Umbilical cord (tissue), 2 donors: ENCODE results near the gene MYBPC3. TPM values are rescaled to one million over a fixed set of nuclear protein-coding genes. Genes with fewer than 3 reads are reported as not detected.

Source experiments
- DNase-seq: peaks from one replicate; pipeline ENCODE4 v3.0.0-alpha.2; 2015; ENCODE audit warnings: low spot score
- total RNA-seq: library from RNA; depleted of rRNA; stranded (reverse); fragments of >200 nt; gene quantifications from one replicate; pipeline ENCODE4 v1.2.3, GENCODE V29; 2014; ENCODE audit warnings: low replicate concordance; ENCODE audit not compliant: insufficient read depth

The MYBPC3 gene
- total RNA-seq: 1.2 TPM

DNA sequence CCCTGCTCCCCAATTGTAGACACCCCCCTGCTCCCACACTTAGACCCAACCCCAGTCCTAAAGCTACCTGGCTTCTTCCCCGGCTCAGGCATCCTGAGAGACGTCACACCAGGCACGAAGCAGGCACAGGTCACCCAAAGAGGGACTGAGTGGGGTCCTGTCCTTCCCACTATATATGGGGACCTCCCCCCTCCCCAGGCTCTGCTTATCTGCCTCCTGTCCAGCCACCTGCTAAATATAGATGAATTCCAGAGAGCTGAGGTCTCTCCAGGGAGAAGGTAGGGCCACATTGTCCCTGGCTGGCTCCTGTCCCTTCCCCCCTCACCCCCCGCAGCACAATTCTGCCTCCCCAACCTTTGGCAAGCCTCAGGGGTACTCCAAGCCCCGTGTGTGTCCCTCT, at the start of gene MYBPC3:
Gene MYBPC3 (minus strand): TSS at position 147 of the 400 bp plus-strand sequence. CDS start 55 bp downstream, at position 92.
- DNase-seq: no peak

DNA sequence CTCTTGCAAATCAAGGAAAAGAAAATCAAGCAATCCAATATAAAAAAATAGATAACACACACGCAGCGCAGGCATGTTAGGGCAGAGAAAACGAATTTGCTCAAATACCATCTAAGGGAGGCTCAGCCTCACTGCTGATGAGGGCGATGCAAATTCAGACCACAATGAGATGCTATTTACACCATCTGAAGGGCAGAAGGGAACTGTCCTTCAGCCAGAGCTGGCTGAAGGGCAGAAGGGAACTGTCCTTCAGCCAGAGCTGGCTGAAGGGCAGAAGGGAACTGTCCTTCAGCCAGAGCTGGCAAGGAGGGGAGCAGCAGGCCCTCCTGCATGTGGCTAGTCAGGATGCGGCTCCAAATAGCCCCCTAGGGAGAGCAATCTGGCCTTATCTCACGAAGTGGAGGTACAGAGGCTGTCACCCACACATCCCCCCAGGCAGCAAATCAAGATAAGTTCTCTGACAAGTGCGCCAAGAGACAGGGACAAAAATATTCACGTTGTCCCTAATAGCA, 48.3 kb upstream of the MYBPC3 start:
- DNase-seq: peak; percentile 47

DNA sequence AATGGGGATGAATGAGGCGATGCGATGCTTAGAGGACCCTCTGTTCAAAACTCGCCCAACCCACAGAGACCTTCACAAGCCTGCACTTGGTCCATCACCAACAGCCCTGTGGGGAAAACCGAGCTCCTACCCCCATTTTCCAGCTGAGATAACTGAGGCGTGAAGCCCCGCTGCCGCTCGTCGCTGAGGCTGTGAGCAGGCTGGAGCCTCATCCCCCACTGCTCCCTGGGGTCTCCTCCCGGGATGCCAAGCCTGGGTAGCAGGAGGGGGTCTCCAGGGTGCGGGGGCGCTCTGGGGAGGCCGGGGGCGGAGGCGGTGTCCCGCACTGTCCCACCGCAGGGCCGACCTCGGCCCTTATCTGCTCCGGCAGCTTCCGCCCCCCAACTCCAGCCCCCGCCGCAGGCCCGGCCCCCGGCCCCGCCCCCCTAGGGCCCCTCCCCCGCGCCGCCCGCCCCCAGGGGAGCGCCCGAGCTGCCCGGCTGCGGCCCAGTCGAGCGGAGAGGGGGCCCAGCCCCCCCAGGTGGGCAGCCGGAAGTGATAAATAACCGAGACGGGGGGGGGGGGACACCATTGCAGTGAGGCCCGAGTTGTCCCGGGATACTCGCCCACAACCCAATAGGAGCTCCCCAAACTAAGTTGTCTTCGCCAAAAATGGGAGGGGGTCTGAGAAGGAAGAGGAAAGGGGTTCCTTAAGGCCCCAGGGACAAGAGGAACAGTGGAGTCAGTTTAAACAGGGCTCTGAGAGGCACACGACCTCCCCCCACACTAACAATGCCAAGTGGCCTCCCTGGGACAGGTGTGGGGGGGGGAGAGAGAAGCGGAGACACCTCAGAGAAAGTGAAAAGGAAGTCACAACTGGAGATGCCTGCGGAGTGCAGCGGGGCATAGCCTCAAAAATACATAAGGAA, 47.6 kb upstream of the MYBPC3 start:
- peak; percentile 39 for DNase-seq

DNA sequence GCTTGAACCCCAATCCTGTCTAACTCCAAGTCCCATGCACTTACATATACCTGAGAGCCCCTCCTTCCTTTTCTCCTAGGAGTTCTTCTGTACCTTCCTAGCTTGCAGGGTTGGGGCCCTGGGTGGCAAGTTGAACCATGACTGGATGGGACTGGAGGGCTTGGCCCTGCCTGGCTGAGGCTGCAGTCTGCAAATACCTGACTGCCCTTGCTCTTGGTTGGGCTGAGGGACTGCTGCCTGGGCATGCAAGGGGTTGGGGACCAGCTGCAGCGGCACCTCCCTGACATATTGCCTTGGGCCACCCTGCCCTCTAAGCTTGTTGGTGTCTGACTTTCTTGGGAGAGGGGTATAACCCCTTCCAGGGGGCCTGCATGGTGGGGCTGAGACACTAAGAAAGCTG, 46.0 kb upstream of the MYBPC3 start:
- no peak for DNase-seq

DNA sequence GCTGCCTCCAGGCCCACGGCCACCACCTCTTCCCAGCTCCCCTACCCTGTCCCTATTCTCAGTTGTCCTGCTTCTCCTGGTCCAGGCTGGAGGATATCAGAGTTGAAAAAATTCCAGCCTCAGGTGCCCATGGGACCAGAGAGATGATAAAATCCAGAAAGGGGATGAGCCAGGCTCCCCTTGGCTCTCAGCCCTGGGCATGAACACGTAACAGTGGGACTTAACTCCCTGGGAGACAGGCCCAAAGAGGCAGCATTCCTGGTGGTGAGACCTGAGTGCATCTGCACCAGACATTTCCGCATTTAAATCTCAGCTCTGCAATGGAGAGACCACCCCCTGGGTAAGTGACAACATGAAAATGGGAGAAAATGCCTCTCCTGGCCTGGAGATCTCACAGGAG, 45.5 kb upstream of the MYBPC3 start:
- DNase-seq: no peak

DNA sequence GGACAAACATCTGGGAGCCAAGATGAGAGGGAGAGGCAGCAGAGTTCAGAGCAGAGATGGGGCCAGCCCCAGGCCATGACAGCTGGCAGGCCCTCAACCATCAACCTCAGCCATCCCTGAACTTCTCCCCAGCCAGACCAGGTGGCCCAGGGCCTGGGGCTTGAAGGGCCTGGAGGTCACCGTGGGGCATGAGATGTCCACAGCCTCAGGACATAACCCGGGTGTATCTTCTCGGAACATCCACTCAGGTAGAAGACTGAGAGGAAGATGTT, 43.5 kb upstream of the MYBPC3 start:
- no peak for DNase-seq

DNA sequence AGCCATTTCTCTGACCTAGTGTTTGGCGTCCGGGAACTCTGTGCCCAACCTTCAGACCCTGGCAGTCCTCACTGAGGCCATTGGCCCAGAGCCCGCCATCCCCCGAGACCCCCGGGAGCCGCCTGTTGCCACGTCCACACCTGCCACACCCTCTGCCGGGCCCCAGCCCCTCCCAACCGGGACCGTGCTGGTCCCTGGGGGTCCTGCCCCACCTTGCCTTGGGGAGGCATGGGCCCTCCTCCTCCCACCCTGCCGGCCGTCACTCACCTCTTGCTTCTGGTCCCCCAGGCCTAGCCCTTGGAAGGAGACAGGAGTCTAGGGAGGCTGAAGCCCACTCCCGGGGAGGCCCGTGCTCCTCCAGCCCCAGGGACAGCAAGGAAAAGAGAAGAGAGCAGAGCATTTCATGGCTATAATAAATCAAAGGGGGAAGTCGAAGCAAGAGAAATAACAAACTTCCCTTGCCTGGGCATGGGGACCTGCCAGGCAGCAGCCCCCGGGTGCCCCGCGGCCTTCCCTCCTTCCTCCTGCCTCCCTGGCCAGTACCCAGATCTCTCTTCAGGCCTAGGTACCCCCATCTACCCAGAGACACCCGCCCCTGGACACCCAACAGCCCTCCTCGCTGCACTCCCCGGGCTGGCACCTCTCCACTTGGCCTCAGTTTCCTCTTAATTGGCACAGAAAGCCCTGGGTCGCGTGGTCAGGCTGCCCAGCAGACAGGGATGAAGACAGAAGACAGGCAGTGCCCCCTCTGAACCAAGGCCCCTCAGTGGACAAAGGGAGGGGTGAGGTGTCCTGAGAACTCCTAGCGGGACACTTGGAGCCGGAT, 42.9 kb upstream of the MYBPC3 start:
- DNase-seq: no peak

DNA sequence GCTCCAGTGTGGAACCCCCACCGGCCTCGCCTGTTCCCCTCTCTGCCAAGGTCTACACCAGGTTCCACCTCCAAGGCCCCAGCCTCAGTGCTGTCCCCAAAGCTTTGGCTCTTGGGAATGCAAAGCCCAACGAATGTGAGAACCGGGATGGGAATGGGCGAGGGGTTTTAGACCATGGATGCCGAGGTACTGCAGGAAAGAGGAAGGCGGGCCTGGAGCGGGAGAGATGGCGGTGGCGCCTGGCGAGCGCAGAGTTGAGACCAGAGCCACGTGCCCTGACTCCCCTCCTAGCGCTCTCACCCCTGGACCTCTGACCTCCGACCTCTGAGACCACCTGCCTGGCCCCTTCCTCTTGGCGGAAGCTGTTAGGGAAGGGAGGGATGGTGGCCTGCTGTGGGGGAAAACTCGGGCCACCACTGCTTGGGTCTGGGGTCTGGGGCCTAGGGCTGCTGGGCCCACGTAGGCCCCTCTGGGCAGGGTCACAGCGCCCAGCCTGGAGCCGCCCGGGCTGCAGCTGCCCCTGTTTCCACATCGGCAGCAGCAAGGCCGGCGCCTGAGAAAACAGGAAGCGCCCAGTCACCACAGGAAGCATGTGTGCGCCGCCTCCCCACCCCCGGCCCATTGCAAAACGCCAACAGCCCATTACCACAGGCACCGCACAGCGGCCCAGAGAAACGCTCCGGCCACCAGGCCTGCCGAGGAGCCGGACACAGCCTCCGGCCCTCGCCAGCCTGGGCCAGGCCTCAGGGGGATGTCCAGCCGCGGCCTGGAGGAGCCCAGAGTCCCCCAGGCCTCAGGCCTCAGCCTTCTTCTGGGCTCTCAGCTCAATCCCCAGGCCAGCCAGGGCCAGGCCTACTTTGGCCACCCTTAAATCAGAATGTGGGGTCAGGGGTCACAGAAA, 42.1 kb upstream of the MYBPC3 start:
- DNase-seq: peak; percentile 58

DNA sequence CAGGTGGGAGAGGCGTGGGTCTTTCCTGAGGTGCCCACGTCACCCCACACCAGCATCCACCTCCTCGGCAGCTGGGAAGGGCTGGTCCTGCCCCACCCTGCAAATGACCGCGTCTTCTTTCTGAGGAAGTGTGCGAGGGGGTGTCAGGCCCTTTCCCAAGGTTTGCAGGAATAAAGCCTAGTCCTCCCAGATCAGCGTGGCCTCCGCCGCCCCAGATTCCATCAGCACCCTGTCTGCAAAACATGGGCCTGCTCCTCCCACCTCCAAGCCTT, 41.5 kb upstream of the MYBPC3 start:
- no peak for DNase-seq

DNA sequence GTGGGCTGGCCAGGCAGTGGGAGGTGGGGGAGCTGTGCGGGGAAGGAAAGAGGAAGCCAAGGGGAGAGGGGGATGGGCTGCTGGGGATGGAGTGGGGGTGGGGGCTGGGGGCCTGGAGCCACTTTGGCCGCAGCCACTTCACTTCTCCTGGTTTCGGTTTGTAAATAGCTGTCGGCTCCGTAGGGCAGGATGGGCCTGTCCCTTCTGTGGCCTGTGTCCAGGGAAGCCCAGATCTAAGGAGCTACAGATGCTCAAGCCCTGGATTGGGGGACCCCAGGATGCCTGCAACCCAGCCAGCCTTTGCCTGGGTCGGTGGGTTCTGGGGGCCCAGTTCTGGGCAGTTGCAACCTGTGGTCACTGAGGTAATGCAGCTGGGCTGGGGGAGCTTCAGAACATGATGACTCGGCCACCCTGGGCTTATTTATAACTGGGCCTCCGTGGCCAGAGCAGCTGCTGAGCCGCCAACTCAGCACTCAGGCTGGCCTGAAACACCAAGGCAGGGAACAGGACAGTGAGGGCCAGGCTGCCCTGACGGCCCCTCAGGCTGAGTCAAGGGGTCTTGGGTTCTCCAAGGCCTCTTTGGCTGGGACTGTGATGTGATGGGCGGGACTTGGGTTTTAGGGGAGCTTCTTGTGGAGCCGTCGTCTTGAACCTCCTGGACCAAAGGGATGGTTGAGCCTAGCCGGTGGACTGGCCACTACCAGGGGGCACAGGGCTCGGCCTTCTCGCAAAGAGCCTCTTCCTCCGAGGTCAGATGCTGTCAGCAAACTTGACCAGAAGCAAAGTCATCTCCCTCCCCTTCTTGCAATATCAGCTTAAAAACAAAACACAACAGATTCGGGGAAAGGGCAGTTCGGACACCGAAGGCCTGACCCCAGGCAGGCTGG, 40.9 kb upstream of the MYBPC3 start:
- DNase-seq: peak; percentile 58

DNA sequence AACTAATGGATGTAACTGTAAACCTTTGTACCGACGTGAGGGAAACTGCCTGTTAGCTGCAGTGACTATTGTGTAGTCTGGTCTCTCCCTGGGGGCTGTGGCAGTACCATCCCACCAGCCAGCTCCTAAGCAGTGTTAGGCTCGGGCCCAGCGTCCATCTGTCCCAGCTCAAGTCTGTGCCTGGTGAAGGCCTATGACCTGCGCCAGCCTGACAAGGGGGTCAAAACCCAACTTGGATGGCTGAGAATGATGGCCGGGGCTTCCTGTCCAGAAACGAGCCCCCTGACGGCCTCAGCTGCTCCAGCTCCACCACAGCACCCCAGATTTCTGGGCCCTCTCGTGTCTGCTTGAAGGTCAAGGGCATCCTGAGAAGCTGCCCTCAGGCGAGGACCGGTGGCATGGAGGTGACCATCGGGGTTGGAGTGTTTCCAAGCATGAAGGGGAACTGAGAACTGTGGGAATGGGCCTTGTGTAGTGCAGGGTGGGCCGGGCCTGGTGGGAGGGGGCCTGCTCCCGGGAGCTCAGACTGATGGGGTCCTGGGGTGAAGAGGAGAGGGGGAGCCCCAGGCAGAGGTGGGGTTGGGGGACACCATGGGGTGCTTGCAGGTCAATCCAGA, 40.2 kb upstream of the MYBPC3 start:
- DNase-seq: no peak

DNA sequence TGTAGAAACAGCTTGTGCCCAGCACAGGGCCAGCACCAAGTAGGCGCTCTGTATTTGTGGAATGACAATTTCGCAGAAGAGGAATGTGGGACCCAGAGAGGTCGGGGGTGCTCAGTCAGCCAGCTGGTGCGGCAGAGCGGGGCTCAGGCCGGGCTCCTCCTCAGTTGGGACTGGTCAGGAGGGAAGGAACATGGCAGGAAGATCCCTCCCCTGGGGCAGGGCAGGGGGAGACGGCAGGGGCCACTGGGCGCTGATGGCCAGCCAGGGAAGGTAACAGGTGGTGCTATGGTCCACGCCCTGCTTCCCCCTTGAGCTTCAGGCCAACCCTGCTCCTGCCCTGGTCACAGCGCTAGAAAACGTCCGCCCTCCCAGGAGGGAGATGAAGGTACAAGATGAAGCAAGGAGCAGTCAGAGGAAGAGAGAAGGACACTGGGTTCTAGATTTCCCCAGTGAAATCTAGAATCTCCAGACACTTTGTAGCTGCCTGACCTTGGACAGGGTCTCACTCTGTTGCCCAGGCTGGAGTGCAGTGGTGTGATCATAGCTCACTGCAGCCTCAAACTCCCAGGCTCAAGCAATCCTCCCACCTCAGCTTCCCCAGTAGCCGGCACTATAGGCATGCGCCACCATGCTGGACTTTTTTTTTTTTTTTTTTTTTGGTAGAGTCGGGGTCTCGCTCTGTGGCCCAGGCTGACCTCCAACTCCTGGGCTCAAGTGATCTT, 39.4 kb upstream of the MYBPC3 start:
- DNase-seq: no peak

DNA sequence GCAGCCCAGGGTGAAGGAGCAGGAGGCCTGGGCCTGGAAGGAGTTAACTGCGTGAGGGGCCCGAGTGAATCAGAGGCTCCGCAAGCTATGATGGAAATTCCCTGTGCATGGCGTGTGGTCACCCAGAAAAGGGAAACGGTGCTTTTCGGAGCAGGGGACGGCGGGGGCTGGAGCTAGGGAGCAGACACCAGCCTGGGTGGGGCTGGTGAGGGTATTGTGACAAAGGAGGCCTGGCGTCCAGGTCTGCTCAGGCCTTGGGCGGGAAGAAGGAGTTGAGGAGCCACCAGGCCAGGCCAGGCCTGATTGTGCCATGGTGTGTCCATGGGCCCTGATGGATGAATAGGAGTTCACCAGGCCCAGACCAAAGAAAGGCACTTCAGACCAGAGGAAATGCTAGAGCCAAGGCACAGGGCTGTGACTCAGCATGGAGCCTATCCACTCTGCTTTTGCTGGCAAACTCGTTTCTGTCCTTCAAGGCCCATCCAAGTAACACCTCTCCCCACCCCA, 38.6 kb upstream of the MYBPC3 start:
- DNase-seq: no peak

DNA sequence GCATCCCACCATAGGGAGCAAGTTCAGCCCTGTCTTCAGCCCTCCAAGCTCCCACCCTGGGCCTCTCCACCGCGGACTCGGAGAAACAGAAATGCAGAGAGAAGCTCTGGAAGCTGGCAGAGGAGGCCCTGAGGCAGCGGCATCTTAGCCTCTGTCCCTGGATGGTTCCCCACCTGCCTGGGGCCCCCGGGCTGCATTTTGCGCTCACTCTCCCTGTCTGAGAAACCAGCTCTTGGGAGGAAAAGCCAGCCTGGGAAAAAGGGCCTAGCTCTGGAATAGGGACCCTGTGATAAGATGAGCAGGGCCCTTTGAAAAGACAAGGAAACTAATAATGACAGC, 37.9 kb upstream of the MYBPC3 start:
- no peak for DNase-seq

DNA sequence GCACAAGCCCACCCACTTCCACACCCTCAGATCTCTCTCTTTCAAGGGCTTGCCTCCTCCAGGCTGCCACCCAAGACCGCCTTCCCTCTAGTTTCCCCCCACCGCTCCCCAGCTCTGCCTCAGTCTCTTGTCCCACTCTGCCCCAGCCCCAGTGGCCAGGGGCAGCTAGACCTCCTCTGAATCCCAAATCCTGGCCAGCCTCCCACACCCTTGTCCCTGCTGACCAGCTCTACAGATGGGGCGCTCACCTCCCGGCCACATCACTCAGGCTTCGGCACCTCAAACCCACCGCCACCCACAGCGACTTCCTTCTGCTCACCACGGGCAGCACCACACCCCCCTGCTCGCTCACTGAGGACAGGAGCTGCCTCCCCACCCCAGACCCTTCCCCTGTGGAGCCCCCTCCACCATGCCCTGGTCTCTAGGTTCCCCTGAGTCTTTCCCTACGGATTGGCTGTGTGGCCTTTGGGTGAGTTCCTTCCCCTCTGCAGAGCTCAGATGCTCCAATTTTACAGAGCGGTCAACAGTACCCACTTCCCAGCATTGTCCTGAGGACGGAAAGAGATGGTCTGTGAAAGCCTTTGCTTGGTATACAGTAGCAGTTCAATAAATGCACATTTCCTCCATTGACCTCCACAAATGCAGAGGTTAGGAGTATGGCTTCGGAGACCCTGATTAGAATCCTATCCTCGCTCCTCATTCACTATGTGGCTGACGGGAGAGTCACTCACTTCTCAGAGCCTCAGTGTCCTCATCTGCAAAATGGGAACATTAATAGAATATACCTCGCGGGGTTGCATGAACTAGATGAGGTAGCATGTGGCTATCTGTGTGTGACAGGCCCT, 37.3 kb upstream of the MYBPC3 start:
- DNase-seq: no peak

DNA sequence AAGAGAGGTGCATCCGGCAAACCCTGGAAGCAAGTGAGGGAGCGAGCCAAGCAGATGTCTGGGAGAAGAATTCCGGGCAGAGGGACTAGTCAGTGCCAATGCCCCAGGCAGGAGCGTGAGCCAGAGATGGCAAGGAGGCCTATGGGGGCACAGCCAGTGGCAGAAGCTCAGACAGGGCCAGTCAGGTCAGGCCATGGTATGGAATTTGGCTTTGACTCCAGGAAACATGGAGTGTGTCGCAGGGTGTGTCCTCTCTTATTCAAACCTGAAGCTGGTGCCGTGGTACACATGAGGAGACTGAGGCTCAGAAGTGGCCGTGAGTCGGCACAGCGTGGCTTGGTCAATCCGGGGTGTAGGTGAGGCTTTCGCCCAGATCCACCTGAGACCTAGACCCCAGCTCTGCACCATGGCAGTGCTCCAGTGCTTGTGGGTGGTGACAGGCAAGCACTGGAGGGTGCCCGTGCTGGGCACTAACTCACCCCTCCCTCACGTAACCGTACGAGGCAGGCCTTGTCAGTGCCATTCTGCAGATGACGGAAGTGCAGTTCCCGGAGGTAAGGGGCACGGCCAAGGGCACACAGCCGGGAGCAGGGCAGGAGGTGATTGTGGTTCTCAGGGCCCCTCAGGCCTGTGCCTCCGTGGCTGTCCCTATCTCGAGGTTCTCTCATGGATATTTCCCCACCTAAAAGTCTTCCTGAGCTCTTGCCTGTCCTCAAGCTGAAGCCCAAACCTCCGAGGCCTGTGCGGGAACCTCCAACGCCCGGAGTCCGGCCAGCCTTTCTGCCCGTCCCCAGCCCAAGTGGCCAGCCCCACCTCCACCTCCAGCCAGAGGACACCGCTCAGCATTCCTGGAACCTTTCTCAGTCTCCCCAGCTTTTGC, 36.4 kb upstream of the MYBPC3 start:
- no peak for DNase-seq

DNA sequence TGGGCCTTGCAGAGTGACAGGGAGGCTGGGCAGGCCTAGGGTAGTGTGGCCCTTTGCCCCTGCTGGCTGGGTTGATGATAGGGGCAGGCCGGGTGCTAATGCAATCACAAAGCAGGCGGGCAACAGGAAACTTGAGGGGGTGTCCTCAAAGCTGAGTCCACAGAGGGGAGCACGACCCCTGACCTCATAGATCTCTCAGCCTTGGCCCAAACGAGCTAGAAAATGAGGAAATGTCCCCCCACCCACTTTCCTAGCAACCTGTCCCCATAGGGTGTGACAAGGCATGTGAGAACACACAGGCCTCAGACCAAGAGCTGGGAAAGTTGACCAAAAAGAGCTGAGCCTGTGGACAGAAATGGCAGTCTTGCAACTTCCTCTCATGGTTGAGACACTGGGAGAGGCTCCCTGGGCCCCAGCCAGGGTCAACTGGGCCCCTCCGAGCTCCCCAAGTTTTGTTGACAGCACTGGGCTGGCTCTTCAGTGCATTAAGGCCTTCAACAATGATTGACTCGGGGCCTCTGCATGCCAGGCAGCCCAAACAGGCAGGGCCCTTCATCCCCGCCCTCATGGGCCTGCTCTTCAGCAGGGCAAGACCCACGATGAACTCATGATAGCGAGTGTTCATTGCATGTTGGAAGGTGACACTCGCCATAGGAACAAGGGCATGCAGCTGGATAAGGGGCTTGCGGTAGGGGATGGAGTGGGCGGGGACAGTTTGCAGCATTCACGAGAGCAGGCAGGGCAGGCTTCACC, 35.6 kb upstream of the MYBPC3 start:
- DNase-seq: no peak
